H1 (cell line): ENCODE results near the gene IFNL2. TPM values are rescaled to one million over a fixed set of nuclear protein-coding genes. Genes with fewer than 3 reads are reported as not detected.
A peak's percentile ranks its signal among the peaks of the same experiment; 100 is the strongest.

Experiments
- CTCF ChIA-PET: fragments of 300-600 bp; sonication (Branson Sonifier 250); formaldehyde crosslinking; loops from one replicate; lab custom pipeline; 2021; ENCODE audit not compliant: partially characterized antibody; lab: Charles Lee
- POLR2A ChIA-PET: fragments of 300-600 bp; sonication (Branson Sonifier 250); formaldehyde crosslinking; loops from one replicate; lab custom pipeline; 2021; ENCODE audit warnings: inconsistent platforms; ENCODE audit not compliant: partially characterized antibody; lab: Charles Lee
- DNase-seq, 2 experiments: peaks; one replicate each; pipeline versions ENCODE4 v3.0.0 to v3.0.0-alpha.2; 2010 to 2022; ENCODE audit warnings: low spot score in 2 of 2, low read depth in 1 of 2, mixed read lengths in 1 of 2
- FAIRE-seq: peaks from 2 replicates; lab custom pipeline; 2011; peaks lifted over from hg19 to GRCh38; lab: Jason Lieb, UNC
- H2AFZ ChIP-seq: 2 replicates; pipeline ENCODE4 v1.8.1; 2012; ENCODE audit warnings: low read length, inconsistent platforms
- H2AK5ac ChIP-seq: 2 replicates; pipeline ENCODE4 v1.6.1; 2013; ENCODE audit warnings: low read depth, low read length
- H2BK120ac ChIP-seq: replicated peaks from 2 replicates; pipeline ENCODE3; 2013; ENCODE audit warnings: low read depth, low read length, inconsistent platforms
- H2BK12ac ChIP-seq: 2 replicates; pipeline ENCODE4 v1.6.1; 2013; ENCODE audit warnings: low read depth, low read length
- H2BK15ac ChIP-seq: 2 replicates; pipeline ENCODE4 v1.6.1; 2013; ENCODE audit warnings: low read length
- H2BK20ac ChIP-seq: 2 replicates; pipeline ENCODE4 v1.6.1; 2013; ENCODE audit warnings: low read length
- H2BK5ac ChIP-seq: 2 replicates; pipeline ENCODE4 v1.6.1; 2013; ENCODE audit warnings: low read depth, low read length
- H3K14ac ChIP-seq: 2 replicates; pipeline ENCODE4 v1.6.1; 2013; ENCODE audit warnings: inconsistent platforms; ENCODE audit not compliant: insufficient read length
- H3K18ac ChIP-seq: 2 replicates; pipeline ENCODE4 v1.6.1; 2013; ENCODE audit warnings: low read length; ENCODE audit errors: extremely low read depth
- H3K23ac ChIP-seq: 2 replicates; pipeline ENCODE4 v1.6.1; 2013; ENCODE audit warnings: inconsistent platforms; ENCODE audit not compliant: insufficient read length
- H3K23me2 ChIP-seq: 2 replicates; pipeline ENCODE4 v1.6.1; 2013; ENCODE audit warnings: low read depth, low read length
- H3K27ac ChIP-seq: 2 replicates; pipeline ENCODE4 v1.6.1; 2011; ENCODE audit warnings: low read depth, low read length, inconsistent platforms
- H3K27me3 ChIP-seq, 4 experiments: replicated peaks in 1 of 4; 1 replicate in 1 of 4; 2 replicates in 3 of 4; pipeline versions ENCODE4 v1.6.1 to v1.8.1; 2011 to 2013; ENCODE audit warnings: low read length in 3 of 4, mild to moderate bottlenecking in 3 of 4, inconsistent platforms in 2 of 4, mixed read lengths in 2 of 4, moderate library complexity in 1 of 4; ENCODE audit not compliant: control insufficient read depth in 3 of 4, insufficient read depth in 3 of 4; ENCODE audit errors: extremely low read depth in 1 of 4
- H3K36me3 ChIP-seq, 4 experiments: 2 replicates each; pipeline versions ENCODE4 v1.6.1 to v1.8.1; 2011 to 2013; ENCODE audit warnings: mild to moderate bottlenecking in 4 of 4, low read length in 3 of 4, moderate library complexity in 2 of 4, control low read depth in 1 of 4, inconsistent platforms in 1 of 4; ENCODE audit not compliant: insufficient read depth in 4 of 4, control insufficient read depth in 2 of 4
- H3K4ac ChIP-seq: replicated peaks from 2 replicates; pipeline ENCODE3; 2013; ENCODE audit warnings: low read length, low read depth, mixed read lengths, inconsistent platforms; ENCODE audit not compliant: insufficient read length
- H3K4me1 ChIP-seq, 4 experiments: replicated peaks in 1 of 4; 1 replicate in 1 of 4; 2 replicates in 3 of 4; pipeline versions ENCODE4 v1.6.1 to v1.8.1; 2011 to 2013; ENCODE audit warnings: low read length in 3 of 4, inconsistent platforms in 2 of 4, mixed read lengths in 1 of 4; ENCODE audit not compliant: insufficient read depth in 4 of 4, control insufficient read depth in 3 of 4
- H3K4me2 ChIP-seq, 2 experiments: 2 replicates each; pipeline versions ENCODE4 v1.6.1 to v1.8.1; 2011 to 2013; ENCODE audit warnings: low read depth in 2 of 2, low read length in 2 of 2, control low read depth in 1 of 2, inconsistent platforms in 1 of 2, mild to moderate bottlenecking in 1 of 2; ENCODE audit not compliant: insufficient read depth in 1 of 2
- H3K4me3 ChIP-seq, 4 experiments: fragments of 200-600, 300-600 bp in 1 of 4; sonication (generic), shearing (Covaris generic), sonication (Bioruptor Twin) in 1 of 4; 2 replicates each; pipeline versions ENCODE4 v1.5.1 to v1.8.1; 2011 to 2016; ENCODE audit warnings: low read length in 4 of 4, low read depth in 3 of 4, control low read depth in 2 of 4, inconsistent platforms in 2 of 4, mild to moderate bottlenecking in 2 of 4, mixed read lengths in 1 of 4, moderate library complexity in 1 of 4; ENCODE audit not compliant: insufficient read depth in 2 of 4; ENCODE audit errors: extremely low read depth in 1 of 4
- H3K56ac ChIP-seq: replicated peaks from 2 replicates; pipeline ENCODE3; 2013; ENCODE audit warnings: low read depth, mild to moderate bottlenecking, mixed read lengths, low read length, inconsistent platforms; ENCODE audit not compliant: insufficient read length
- H3K79me1 ChIP-seq: 2 replicates; pipeline ENCODE4 v1.6.1; 2013; ENCODE audit warnings: low read depth, low read length, control low read depth
- H3K79me2 ChIP-seq, 2 experiments: 2 replicates each; pipeline versions ENCODE4 v1.6.1 to v1.8.1; 2012 to 2013; ENCODE audit warnings: low read length in 2 of 2, mild to moderate bottlenecking in 2 of 2, inconsistent platforms in 1 of 2; ENCODE audit not compliant: insufficient read depth in 2 of 2, control insufficient read depth in 1 of 2
- H3K9ac ChIP-seq, 4 experiments: replicated peaks in 1 of 4; 1 replicate in 1 of 4; 2 replicates in 3 of 4; pipeline versions ENCODE4 v1.6.1 to v1.8.1; 2011 to 2013; ENCODE audit warnings: low read depth in 3 of 4, low read length in 3 of 4, control low read depth in 2 of 4, mild to moderate bottlenecking in 2 of 4, moderate library complexity in 2 of 4, inconsistent platforms in 1 of 4; ENCODE audit errors: extremely low read depth in 1 of 4
- H3K9me3 ChIP-seq, 2 experiments: 2 replicates each; pipeline versions ENCODE4 v1.6.1 to v1.8.1; 2012 to 2013; ENCODE audit warnings: mild to moderate bottlenecking in 2 of 2, moderate library complexity in 2 of 2, control low read depth in 1 of 2, inconsistent platforms in 1 of 2, low read depth in 1 of 2, low read length in 1 of 2, mixed read lengths in 1 of 2; ENCODE audit not compliant: insufficient read depth in 2 of 2
- H4K20me1 ChIP-seq, 2 experiments: replicated peaks in 1 of 2; 2 replicates each; pipeline versions ENCODE3 to v1.8.1; 2011 to 2013; ENCODE audit warnings: inconsistent platforms in 2 of 2, low read length in 2 of 2, mild to moderate bottlenecking in 1 of 2; ENCODE audit not compliant: insufficient read depth in 2 of 2, control insufficient read depth in 1 of 2
- H4K5ac ChIP-seq: 2 replicates; pipeline ENCODE4 v1.6.1; 2013; ENCODE audit warnings: low read length, low read depth, mixed read lengths, inconsistent platforms; ENCODE audit not compliant: insufficient read length
- H4K8ac ChIP-seq: 2 replicates; pipeline ENCODE4 v1.8.0; 2013; ENCODE audit warnings: mild to moderate bottlenecking, moderate library complexity, low read length, inconsistent platforms; ENCODE audit not compliant: insufficient read depth; ENCODE audit errors: extremely low read depth
- H4K91ac ChIP-seq: replicated peaks from 2 replicates; pipeline ENCODE3; 2013; ENCODE audit warnings: low read length, mixed read lengths, inconsistent platforms; ENCODE audit not compliant: insufficient read length
- CREB1 ChIP-seq: IDR thresholded peaks from 2 replicates; pipeline ENCODE4 v1.6.1; 2012; ENCODE audit warnings: inconsistent platforms
- EGR1 ChIP-seq: IDR thresholded peaks from 2 replicates; pipeline ENCODE4 v1.6.1; 2011; ENCODE audit warnings: low read depth, low read length, borderline replicate concordance
- HDAC2 ChIP-seq, 2 experiments: fragments of 300-600 bp in 1 of 2; sonication (generic) in 1 of 2; IDR thresholded peaks; 2 replicates each; pipeline ENCODE4 v1.6.1; 2011 to 2012; ENCODE audit warnings: low read depth in 2 of 2, low read length in 2 of 2, mild to moderate bottlenecking in 2 of 2, moderate library complexity in 2 of 2, borderline replicate concordance in 1 of 2, inconsistent platforms in 1 of 2
- KDM5A ChIP-seq: fragments of 200-600 bp; IDR thresholded peaks from 2 replicates; pipeline ENCODE4 v1.7.1; 2012; ENCODE audit warnings: mild to moderate bottlenecking, low read length, inconsistent platforms, mixed read lengths
- NRF1 ChIP-seq: IDR thresholded peaks from 2 replicates; pipeline ENCODE4 v1.6.1; 2011; ENCODE audit warnings: mild to moderate bottlenecking, low read depth, low read length, improper control_type of control experiment
- RFX5 ChIP-seq: IDR thresholded peaks from 2 replicates; pipeline ENCODE4 v1.6.1; 2011; ENCODE audit warnings: low read depth, low read length, improper control_type of control experiment, borderline replicate concordance
- SAP30 ChIP-seq: fragments of 300-600 bp; sonication (generic); IDR thresholded peaks from 2 replicates; pipeline ENCODE4 v1.7.1; 2012; ENCODE audit warnings: low read length, moderate library complexity, mild to moderate bottlenecking, inconsistent platforms; ENCODE audit not compliant: insufficient read depth, insufficient replicate concordance
- SUZ12 ChIP-seq: fragments of 200-600 bp; sonication (generic); IDR thresholded peaks from 2 replicates; pipeline ENCODE4 v1.6.1; 2012; ENCODE audit warnings: mild to moderate bottlenecking, inconsistent platforms, low read length, moderate library complexity, mixed read lengths
- WGBS, 2 experiments: shearing (Covaris generic) in 1 of 2; methylation state at CpG; one replicate each; pipeline versions ENCODE4 v1.1.6 to v1.1.7; 2013 to 2015; ENCODE audit warnings: low lambda C conversion rate in 2 of 2, mixed read lengths in 2 of 2, inconsistent platforms in 1 of 2, low coverage in 1 of 2, missing lambda C conversion rate in 1 of 2; ENCODE audit not compliant: insufficient replicate concordance in 2 of 2, insufficient coverage in 1 of 2, insufficient read length in 1 of 2; ENCODE audit errors: extremely low coverage in 1 of 2, missing lambda C conversion rate in 1 of 2; 5-methylcytosine and 5-hydroxymethylcytosine counted together
- polyA plus RNA-seq, 7 experiments: library from polyadenylated mRNA; depleted of rRNA in 3 of 7; stranded (reverse) in 5 of 7; unstranded in 2 of 7; fragments of >200 nt in 5 of 7; fragments of 200-250 nt in 2 of 7; gene quantifications; 1 replicate in 5 of 7; 2 replicates in 1 of 7; 4 replicates in 1 of 7; pipeline versions ENCODE4 v1.2.1 to v1.2.3, GENCODE V29; 2011 to 2013; ENCODE audit warnings: missing spikeins in 2 of 7, mixed read lengths in 2 of 7
- total RNA-seq: library from RNA; stranded (reverse); fragmentation: NEBNext Ultra II Directional; extraction: Animal tissue kit (Norgen Biotek cat#: 25700); gene quantifications from 2 replicates; pipeline ENCODE4 v1.2.1, GENCODE V29; 2021
- TF ChIP-seq, protein P1 (sequence below): IDR thresholded peaks from 2 replicates; pipeline ENCODE4 v1.6.1; 2012; ENCODE audit warnings: low read length, inconsistent platforms

Gene IFNL2
- total and polyA plus RNA-seq, 2 of the 8 experiments (the other 6 are each of a cell fraction or from before 2014, with no cell fraction given): not detected

- H3K23ac ChIP-seq: no peak overlapping the region
- no peak for TF ChIP-seq NRF1
- TF ChIP-seq, protein P1, sequence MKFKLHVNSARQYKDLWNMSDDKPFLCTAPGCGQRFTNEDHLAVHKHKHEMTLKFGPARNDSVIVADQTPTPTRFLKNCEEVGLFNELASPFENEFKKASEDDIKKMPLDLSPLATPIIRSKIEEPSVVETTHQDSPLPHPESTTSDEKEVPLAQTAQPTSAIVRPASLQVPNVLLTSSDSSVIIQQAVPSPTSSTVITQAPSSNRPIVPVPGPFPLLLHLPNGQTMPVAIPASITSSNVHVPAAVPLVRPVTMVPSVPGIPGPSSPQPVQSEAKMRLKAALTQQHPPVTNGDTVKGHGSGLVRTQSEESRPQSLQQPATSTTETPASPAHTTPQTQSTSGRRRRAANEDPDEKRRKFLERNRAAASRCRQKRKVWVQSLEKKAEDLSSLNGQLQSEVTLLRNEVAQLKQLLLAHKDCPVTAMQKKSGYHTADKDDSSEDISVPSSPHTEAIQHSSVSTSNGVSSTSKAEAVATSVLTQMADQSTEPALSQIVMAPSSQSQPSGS: no peak
- TF ChIP-seq SUZ12: no peak
- TF ChIP-seq EGR1: no peak
- no peak for TF ChIP-seq CREB1
- peak; percentile 65 for TF ChIP-seq RFX5
- TF ChIP-seq HDAC2 (IDR thresholded peaks at IDR 0.05; ENCODE audit: borderline replicate concordance in 1 of 2, low read depth in 2 of 2, low read length in 2 of 2): no peak
- no peak for TF ChIP-seq SAP30
- TF ChIP-seq KDM5A: no peak
These were observed 35.4 kb downstream of the IFNL2 start for GRCh38 chr19:39303373-39304184.

More at GRCh38 chr19:39303373-39304184, 35.4 kb downstream of the IFNL2 start:
- no peak overlapping the region for H3K27ac ChIP-seq
- H3K9me3 ChIP-seq: no peaks in the 10 kb centered on the region
- DNase-seq (no peak), FAIRE-seq (peak; percentile 28)
- no peaks in the 10 kb centered on the region for H3K79me1 ChIP-seq
- H2BK120ac ChIP-seq: no peak overlapping the region
- no peak overlapping the region; the same call in 1 of the 2 replicates for H3K18ac ChIP-seq
- no peak overlapping the region for H4K8ac ChIP-seq
- no peaks in the 10 kb centered on the region for H3K36me3 ChIP-seq
- WGBS, 2 experiments: 63% methylated on average over 10 of the region's 10 CpGs; no CpG with 5 or more reads in 1 of the 2 experiments
- H2BK20ac ChIP-seq: no peak overlapping the region
- H2AK5ac ChIP-seq: no peak overlapping the region
- H2AFZ ChIP-seq: peak overlapping the region; percentile 89; the same call in 1 of the 2 replicates
- peaks cover 1 to 14% (median 11%) of the 10 kb centered on the region in 4 experiments; a peak in 6 of 7 replicates for H3K4me1 ChIP-seq
- no peaks in the 10 kb centered on the region for H3K79me2 ChIP-seq
- no peak overlapping the region for H3K9ac ChIP-seq
- H3K23me2 ChIP-seq: peaks cover 12% of the 10 kb centered on the region; the same call in 1 of the 2 replicates
- no peak overlapping the region for H2BK5ac ChIP-seq
- ChIA-PET POLR2A (interaction anchor here (0.6 to 1.6 kb wide), 9 partner anchors 8 to 281 kb away, joined by 3 to 6 read pairs (median 3); partner anchors contain the start of genes MED29 and PAF1), CTCF (interaction anchor here (0.5 to 1.9 kb wide), 5 partner anchors 11 to 335 kb away, joined by 3 to 8 read pairs (median 3); partner anchors contain the start of gene NCCRP1)
- 0 out of 2 replicates have a peak overlapping the region, but pooled peaks have one; percentile 51 for H2BK12ac ChIP-seq
- no peaks in the 10 kb centered on the region for H4K20me1 ChIP-seq
- no peak overlapping the region for H2BK15ac ChIP-seq
- no peak overlapping the region for H4K91ac ChIP-seq
- H3K4me2 ChIP-seq: peak overlapping the region; percentile 39 to 55; a peak in 2 of 4 replicates
- no peak overlapping the region for H3K14ac ChIP-seq
- H3K27me3 ChIP-seq: peaks cover 0 to 29% (median 9%) of the 10 kb centered on the region in 4 experiments; a peak in 4 of 7 replicates
- peak overlapping the region in 1 of 4 experiments; percentile 24; a peak in 1 of 8 replicates for H3K4me3 ChIP-seq
- H4K5ac ChIP-seq: no peak overlapping the region
- H3K56ac ChIP-seq: no peak overlapping the region
- H3K4ac ChIP-seq: no peak overlapping the region
